HepG2 (cell line): ENCODE measurements around the gene MAGED4. TPM values are rescaled to one million over a fixed set of nuclear protein-coding genes. Genes with fewer than 3 reads are reported as not detected.
A peak's percentile ranks its signal among the peaks of the same experiment; 100 is the strongest.
"Not testable (repeated sequence)": the region's sequence is repeated elsewhere in the genome, so short reads cannot be mapped to it uniquely, and the experiment has no call there.

Experiments
- ATAC-seq: fragments of 200-7000 bp; cut with Tn5 transposase; 3 replicates; pipeline ENCODE4 v1.9.1; 2020; ENCODE audit warnings: mild to moderate bottlenecking, moderate library complexity
- BruUV-seq: library from RNA; stranded (reverse); fragments of 400-500 nt; replicated peaks from 2 replicates; lab custom pipeline; 2021; lab: Mats Ljungman, UMichigan
- CTCF ChIA-PET: fragments of 300-600 bp; formaldehyde crosslinking; extraction: SDS; loops from one replicate; lab custom pipeline; 2021; ENCODE audit warnings: low total read pairs, inconsistent platforms, low intra/inter-chr PET ratio; lab: Yijun Ruan, JAX
- POLR2A ChIA-PET: fragments of 350-600 bp; sonication (Branson Sonifier 250); formaldehyde crosslinking; loops from one replicate; lab custom pipeline; 2020; ENCODE audit warnings: antibody characterized with exemption, inconsistent platforms; lab: Yijun Ruan, JAX
- DNase-seq: peaks from one replicate; pipeline ENCODE4 v3.0.0-alpha.2; 2015; ENCODE audit warnings: low spot score
- FAIRE-seq: peaks from 3 replicates; lab custom pipeline; 2011; peaks lifted over from hg19 to GRCh38; lab: Jason Lieb, UNC
- H2AFZ ChIP-seq: one replicate; pipeline ENCODE4 v1.6.1; 2011; ENCODE audit warnings: low read length, inconsistent platforms
- H3K27ac ChIP-seq: fragments of 300-600 bp; 3 replicates; pipeline ENCODE4 v1.8.0; 2011; ENCODE audit warnings: mixed run types, mild to moderate bottlenecking, mixed read lengths, low read length, inconsistent platforms; ENCODE audit not compliant: insufficient read depth; ENCODE audit errors: extremely low read length
- H3K27me3 ChIP-seq, 2 experiments: fragments of 200-600 bp in 1 of 2; 2 replicates in 1 of 2; 3 replicates in 1 of 2; pipeline versions ENCODE4 v1.6.0 to v1.8.0; 2011; ENCODE audit warnings: low read length in 2 of 2, mild to moderate bottlenecking in 2 of 2, moderate library complexity in 2 of 2, inconsistent platforms in 1 of 2; ENCODE audit not compliant: insufficient read depth in 2 of 2, control insufficient read depth in 1 of 2
- H3K36me3 ChIP-seq, 2 experiments: fragments of 200-600 bp in 1 of 2; replicated peaks in 1 of 2; 2 replicates in 1 of 2; 3 replicates in 1 of 2; pipeline versions ENCODE4 v1.5.1 to v1.8.0; 2011; ENCODE audit warnings: low read length in 2 of 2, inconsistent platforms in 1 of 2; ENCODE audit not compliant: insufficient read depth in 2 of 2, control insufficient read depth in 1 of 2
- H3K4me1 ChIP-seq: 2 replicates; pipeline ENCODE4 v1.5.1; 2012; ENCODE audit warnings: low read length, inconsistent platforms; ENCODE audit not compliant: insufficient read depth
- H3K4me2 ChIP-seq: 2 replicates; pipeline ENCODE4 v1.6.0; 2011; ENCODE audit warnings: low read depth, low read length, inconsistent platforms
- H3K4me3 ChIP-seq, 3 experiments: fragments of 200-600 bp in 1 of 3; sonication (generic), shearing (Covaris generic) in 1 of 3; replicated peaks in 1 of 3; 2 replicates each; pipeline ENCODE4 v1.5.1; 2011 to 2016; ENCODE audit warnings: low read length in 3 of 3, inconsistent platforms in 2 of 3, low read depth in 2 of 3, mild to moderate bottlenecking in 2 of 3, control low read depth in 1 of 3, mixed read lengths in 1 of 3; ENCODE audit not compliant: insufficient read depth in 1 of 3
- H3K79me2 ChIP-seq: one replicate; pipeline ENCODE4 v1.6.1; 2011; ENCODE audit warnings: low read length, inconsistent platforms; ENCODE audit not compliant: insufficient read depth
- H3K9ac ChIP-seq: 2 replicates; pipeline ENCODE4 v1.6.0; 2011; ENCODE audit warnings: mild to moderate bottlenecking, low read depth, low read length, inconsistent platforms; ENCODE audit not compliant: insufficient read depth
- H3K9me3 ChIP-seq: 2 replicates; pipeline ENCODE4 v1.5.1; 2012; ENCODE audit warnings: mild to moderate bottlenecking, low read length
- H4K20me1 ChIP-seq: 2 replicates; pipeline ENCODE4 v1.6.0; 2011; ENCODE audit warnings: inconsistent platforms, mild to moderate bottlenecking, low read length, moderate library complexity; ENCODE audit not compliant: insufficient read depth
- RFX1 ChIP-seq: fragments of 450-650 bp; IDR thresholded peaks from 2 replicates; pipeline ENCODE4 v1.6.1; 2017
- WGBS: methylation state at CpG from one replicate; pipeline ENCODE4 v1.1.6; 2017; ENCODE audit warnings: low lambda C conversion rate; 5-methylcytosine and 5-hydroxymethylcytosine counted together
- in situ Hi-C: cut with HindIII; loops from 2 replicates; pipeline ENCODE4 v1.10.0; 2017; ENCODE audit warnings: low pct_unique_long_range_greater_than_20kb; ENCODE audit not compliant: extremely low pct_ligation_motif_present
- intact Hi-C: fragments of 100-400 bp; cut with micrococcal nuclease; formaldehyde crosslinking; loops from one replicate; pipeline ENCODE4 v1.10.0; 2022; ENCODE audit not compliant: unreplicated experiment
- polyA plus RNA-seq, 8 experiments: library from polyadenylated mRNA; depleted of rRNA in 3 of 8; stranded (reverse) in 7 of 8; unstranded in 1 of 8; fragments of >200 nt; fragmentation: Illumina TruSeq in 4 of 8; extraction: Trizol in 4 of 8; gene quantifications; 2 replicates each; pipeline versions ENCODE4 v1.2.1 to v1.2.3, GENCODE V29; 2011 to 2016; ENCODE audit warnings: low read depth in 4 of 8, missing spikeins in 1 of 8, mixed read lengths in 1 of 8; ENCODE audit not compliant: insufficient read depth in 1 of 8
- total RNA-seq, 5 experiments: library from RNA; depleted of rRNA; stranded (reverse); fragments of >200 nt; fragmentation: Illumina TruSeq; extraction: Trizol; gene quantifications; 2 replicates each; pipeline ENCODE4 v1.2.3, GENCODE V29; 2016; ENCODE audit warnings: low read depth in 1 of 5

MAGED4 gene
- total and polyA plus RNA-seq, 2 of the 13 experiments (the other 11 are each of a cell fraction or from before 2014, with no cell fraction given): 32.1 to 35.0 TPM

GRCh38 chrX:52166840-52167239 lies 17.8 kb upstream of the MAGED4 start:
- no peak for FAIRE-seq
- Histone ChIP-seq H3K4me3 (no peak overlapping the region), H2AFZ (no peak overlapping the region), H3K36me3 (no peaks in the 10 kb centered on the region), H3K27me3 (no peaks in the 10 kb centered on the region), H4K20me1 (no peaks in the 10 kb centered on the region), H3K4me1 (no peaks in the 10 kb centered on the region), H3K9me3 (no peaks in the 10 kb centered on the region), H3K27ac (no peak overlapping the region), H3K9ac (no peak overlapping the region), H3K4me2 (no peak overlapping the region), H3K79me2 (no peaks in the 10 kb centered on the region)
- intact Hi-C loops (no loop called here), in situ Hi-C loops (no loop called here)
- ChIA-PET POLR2A (no interaction called here), CTCF (no interaction called here)
- ATAC-seq: no peak
- no peak for DNase-seq
- BruUV-seq: no TSS peak
- no peak for TF ChIP-seq RFX1

- WGBS: no CpG with 5 or more reads among the region's 10 CpGs
- H3K27me3 ChIP-seq, H3K4me3 ChIP-seq, H3K4me2 ChIP-seq, FAIRE-seq, H3K9ac ChIP-seq, H2AFZ ChIP-seq, intact Hi-C loops, BruUV-seq, H3K36me3 ChIP-seq, H4K20me1 ChIP-seq, H3K9me3 ChIP-seq, H3K79me2 ChIP-seq, H3K27ac ChIP-seq, CTCF ChIA-PET, POLR2A ChIA-PET, ATAC-seq, DNase-seq, in situ Hi-C loops, H3K4me1 ChIP-seq: not testable (repeated sequence)
Observed at GRCh38 chrX:52171055-52171454, 13.6 kb upstream of the MAGED4 start.

- H3K4me3 ChIP-seq, H3K4me2 ChIP-seq, BruUV-seq, H3K9ac ChIP-seq, POLR2A ChIA-PET, ATAC-seq, intact Hi-C loops, H3K9me3 ChIP-seq, in situ Hi-C loops, H2AFZ ChIP-seq, DNase-seq, CTCF ChIA-PET, H3K27me3 ChIP-seq, H3K4me1 ChIP-seq, H3K27ac ChIP-seq, H3K36me3 ChIP-seq, H3K79me2 ChIP-seq, H4K20me1 ChIP-seq: not testable (repeated sequence)
- WGBS: no CpG with 5 or more reads among the region's 18 CpGs
- FAIRE-seq: peak; percentile 62
Observed at GRCh38 chrX:52185078-52185453, 378 bp downstream of the MAGED4 start.

DNA sequence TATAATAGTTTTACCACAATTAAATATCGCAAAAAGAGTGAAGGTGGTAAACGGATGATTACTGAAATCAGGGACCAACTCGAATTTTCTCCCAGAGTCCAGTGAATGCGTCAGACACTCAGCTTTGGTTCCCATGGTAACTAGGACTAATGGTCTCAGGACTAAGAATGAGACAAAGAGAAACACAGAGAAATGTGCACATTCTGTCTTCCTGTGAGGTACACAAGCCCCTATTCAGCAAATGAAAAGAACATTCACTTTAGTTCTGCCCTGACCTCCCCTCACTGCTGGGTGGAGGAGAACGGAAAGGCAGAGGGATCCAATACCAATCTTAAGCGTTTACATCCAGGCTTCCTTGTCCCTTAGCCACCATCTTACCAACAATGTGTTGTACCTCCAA lies 26.7 kb downstream of the MAGED4 start:
- H3K27me3 ChIP-seq, POLR2A ChIA-PET, H4K20me1 ChIP-seq, H3K9ac ChIP-seq, H3K79me2 ChIP-seq, BruUV-seq, H3K36me3 ChIP-seq, H3K4me1 ChIP-seq, H3K9me3 ChIP-seq, FAIRE-seq, intact Hi-C loops, in situ Hi-C loops, H3K27ac ChIP-seq, H2AFZ ChIP-seq, DNase-seq, CTCF ChIA-PET, ATAC-seq, H3K4me3 ChIP-seq, H3K4me2 ChIP-seq: not testable (repeated sequence)
- WGBS: no CpG with 5 or more reads among the region's 6 CpGs
